ENCODE data around the gene USPL1.

- TF ChIP-seq, protein P1, sequence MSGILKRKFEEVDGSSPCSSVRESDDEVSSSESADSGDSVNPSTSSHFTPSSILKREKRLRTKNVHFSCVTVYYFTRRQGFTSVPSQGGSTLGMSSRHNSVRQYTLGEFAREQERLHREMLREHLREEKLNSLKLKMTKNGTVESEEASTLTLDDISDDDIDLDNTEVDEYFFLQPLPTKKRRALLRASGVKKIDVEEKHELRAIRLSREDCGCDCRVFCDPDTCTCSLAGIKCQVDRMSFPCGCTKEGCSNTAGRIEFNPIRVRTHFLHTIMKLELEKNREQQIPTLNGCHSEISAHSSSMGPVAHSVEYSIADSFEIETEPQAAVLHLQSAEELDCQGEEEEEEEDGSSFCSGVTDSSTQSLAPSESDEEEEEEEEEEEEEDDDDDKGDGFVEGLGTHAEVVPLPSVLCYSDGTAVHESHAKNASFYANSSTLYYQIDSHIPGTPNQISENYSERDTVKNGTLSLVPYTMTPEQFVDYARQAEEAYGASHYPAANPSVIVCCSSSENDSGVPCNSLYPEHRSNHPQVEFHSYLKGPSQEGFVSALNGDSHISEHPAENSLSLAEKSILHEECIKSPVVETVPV (CRISPR knock-in tag; IDR thresholded peaks at IDR 0.05), result no peak
- TF ChIP-seq ISL1 (CRISPR knock-in tag; IDR thresholded peaks at IDR 0.05) (no peak), ZC3H10 (CRISPR knock-in tag; IDR thresholded peaks at IDR 0.05) (no peak), GLIS3 (CRISPR knock-in tag; IDR thresholded peaks at IDR 0.05) (no peak), ZFP30 (CRISPR knock-in tag; IDR thresholded peaks at IDR 0.05) (no peak), PPARA (CRISPR knock-in tag; IDR thresholded peaks at IDR 0.05; ENCODE audit: borderline replicate concordance) (no peak), ARNTL (CRISPR knock-in tag; IDR thresholded peaks at IDR 0.05; ENCODE audit: borderline replicate concordance, low read depth) (no peak), PATZ1 (CRISPR knock-in tag; IDR thresholded peaks at IDR 0.05; ENCODE audit: borderline replicate concordance) (no peak), ZNF8 (CRISPR knock-in tag; IDR thresholded peaks at IDR 0.05) (no peak), TOX (CRISPR knock-in tag; IDR thresholded peaks at IDR 0.05; ENCODE audit: borderline replicate concordance) (no peak), ZFP3 (CRISPR knock-in tag; IDR thresholded peaks at IDR 0.05) (no peak), BACH2 (CRISPR knock-in tag; IDR thresholded peaks at IDR 0.05; ENCODE audit: borderline replicate concordance) (no peak), RARB (CRISPR knock-in tag; IDR thresholded peaks at IDR 0.05) (no peak)
- TF ChIP-seq, protein P2, sequence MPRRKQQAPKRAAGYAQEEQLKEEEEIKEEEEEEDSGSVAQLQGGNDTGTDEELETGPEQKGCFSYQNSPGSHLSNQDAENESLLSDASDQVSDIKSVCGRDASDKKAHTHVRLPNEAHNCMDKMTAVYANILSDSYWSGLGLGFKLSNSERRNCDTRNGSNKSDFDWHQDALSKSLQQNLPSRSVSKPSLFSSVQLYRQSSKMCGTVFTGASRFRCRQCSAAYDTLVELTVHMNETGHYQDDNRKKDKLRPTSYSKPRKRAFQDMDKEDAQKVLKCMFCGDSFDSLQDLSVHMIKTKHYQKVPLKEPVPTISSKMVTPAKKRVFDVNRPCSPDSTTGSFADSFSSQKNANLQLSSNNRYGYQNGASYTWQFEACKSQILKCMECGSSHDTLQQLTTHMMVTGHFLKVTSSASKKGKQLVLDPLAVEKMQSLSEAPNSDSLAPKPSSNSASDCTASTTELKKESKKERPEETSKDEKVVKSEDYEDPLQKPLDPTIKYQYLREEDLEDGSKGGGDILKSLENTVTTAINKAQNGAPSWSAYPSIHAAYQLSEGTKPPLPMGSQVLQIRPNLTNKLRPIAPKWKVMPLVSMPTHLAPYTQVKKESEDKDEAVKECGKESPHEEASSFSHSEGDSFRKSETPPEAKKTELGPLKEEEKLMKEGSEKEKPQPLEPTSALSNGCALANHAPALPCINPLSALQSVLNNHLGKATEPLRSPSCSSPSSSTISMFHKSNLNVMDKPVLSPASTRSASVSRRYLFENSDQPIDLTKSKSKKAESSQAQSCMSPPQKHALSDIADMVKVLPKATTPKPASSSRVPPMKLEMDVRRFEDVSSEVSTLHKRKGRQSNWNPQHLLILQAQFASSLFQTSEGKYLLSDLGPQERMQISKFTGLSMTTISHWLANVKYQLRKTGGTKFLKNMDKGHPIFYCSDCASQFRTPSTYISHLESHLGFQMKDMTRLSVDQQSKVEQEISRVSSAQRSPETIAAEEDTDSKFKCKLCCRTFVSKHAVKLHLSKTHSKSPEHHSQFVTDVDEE (CRISPR knock-in tag; IDR thresholded peaks at IDR 0.05), result no peak
Measured at GRCh38 chr13:30665638-30666037, 47.9 kb downstream of the USPL1 start.

All from SK-N-SH treated with all-trans-retinoic acid at 6 μM for 48 hours (cell line).